PC-9 (cell line): ENCODE data around the gene MED16. TPM values are rescaled to one million over a fixed set of nuclear protein-coding genes. Genes with fewer than 3 reads are reported as not detected.

Source experiments
- BruUV-seq: library from RNA; stranded (reverse); fragments of 400-500 nt; replicated peaks from 2 replicates; lab custom pipeline; 2021; lab: Mats Ljungman, UMichigan
- CTCF ChIA-PET: fragments of 300-600 bp; sonication (Branson Sonifier 250); formaldehyde crosslinking; loops from one replicate; lab custom pipeline; 2022; ENCODE audit warnings: antibody characterized with exemption; lab: Charles Lee
- POLR2A ChIA-PET: fragments of 300-600 bp; sonication (Branson Sonifier 250); formaldehyde crosslinking; loops from one replicate; lab custom pipeline; 2022; ENCODE audit warnings: antibody characterized with exemption; ENCODE audit not compliant: unreplicated experiment; lab: Charles Lee
- DNase-seq, 2 experiments: peaks; one replicate each; pipeline versions ENCODE4 v3.0.0 to v3.0.0-alpha.2; 2015 to 2022; ENCODE audit warnings: mixed read lengths in 1 of 2
- H2AFZ ChIP-seq: fragments of 200-600 bp; sonication (generic); 2 replicates; pipeline ENCODE4 v1.8.1; 2017; ENCODE audit warnings: antibody characterized with exemption
- H3F3A ChIP-seq: fragments of 200-600 bp; sonication (generic); 2 replicates; pipeline ENCODE4 v1.8.1; 2017; ENCODE audit warnings: antibody characterized with exemption, mild to moderate bottlenecking, low read depth; ENCODE audit not compliant: insufficient read depth
- H3K27ac ChIP-seq: fragments of 200-600 bp; sonication (generic); 2 replicates; pipeline ENCODE4 v1.6.1; 2016; ENCODE audit warnings: mixed run types
- H3K27me3 ChIP-seq: fragments of 200-600 bp; sonication (generic); 2 replicates; pipeline ENCODE4 v1.6.1; 2016; ENCODE audit warnings: low read depth, mixed run types; ENCODE audit not compliant: insufficient read depth
- H3K36me3 ChIP-seq: fragments of 200-600 bp; sonication (generic); 2 replicates; pipeline ENCODE4 v1.6.1; 2016; ENCODE audit warnings: low read depth, mixed run types
- H3K4me1 ChIP-seq: fragments of 200-600 bp; sonication (generic); replicated peaks from 2 replicates; pipeline ENCODE4 v1.6.1; 2016; ENCODE audit warnings: mixed run types; ENCODE audit not compliant: insufficient read depth
- H3K4me2 ChIP-seq: fragments of 200-600 bp; sonication (generic); 2 replicates; pipeline ENCODE4 v1.6.1; 2017; ENCODE audit warnings: mixed run types
- H3K4me3 ChIP-seq: fragments of 200-600 bp; sonication (generic); 2 replicates; pipeline ENCODE4 v1.6.1; 2016; ENCODE audit warnings: mixed run types
- H3K79me2 ChIP-seq: fragments of 200-600 bp; sonication (generic); 2 replicates; pipeline ENCODE4 v1.6.1; 2017; ENCODE audit warnings: low read depth, mixed run types
- H3K9me2 ChIP-seq: fragments of 200-600 bp; sonication (generic); 2 replicates; pipeline ENCODE4 v1.8.1; 2017; ENCODE audit warnings: mild to moderate bottlenecking; ENCODE audit not compliant: insufficient read depth
- H3K9me3 ChIP-seq: fragments of 200-600 bp; sonication (generic); 2 replicates; pipeline ENCODE4 v1.8.1; 2016; ENCODE audit warnings: low read depth; ENCODE audit not compliant: insufficient read depth
- H4K20me1 ChIP-seq: fragments of 200-600 bp; sonication (generic); 2 replicates; pipeline ENCODE4 v1.8.1; 2017; ENCODE audit not compliant: insufficient read depth
- CTCF ChIP-seq: fragments of 200-600 bp; sonication (generic); conservative IDR thresholded peaks from 2 replicates; pipeline ENCODE4 v1.6.1; 2017; ENCODE audit warnings: mixed run types, antibody characterized with exemption, mild to moderate bottlenecking, moderate library complexity
- EZH2 ChIP-seq: fragments of 200-600 bp; sonication (generic); IDR thresholded peaks from 2 replicates; pipeline ENCODE4 v1.8.0; 2017; ENCODE audit warnings: antibody characterized with exemption, low read depth
- intact Hi-C: fragments of 100-400 bp; cut with micrococcal nuclease; formaldehyde crosslinking; loops from one replicate; pipeline ENCODE4 v1.10.0; 2022; ENCODE audit not compliant: unreplicated experiment
- total RNA-seq: library from RNA; stranded (reverse); gene quantifications from 2 replicates; pipeline ENCODE4 v1.2.3, GENCODE V29; 2021

MED16 gene
- total RNA-seq, 1 experiment from 2014 or later = 54.7 TPM

- Histone ChIP-seq H3K4me3 (no peak overlapping the region), H3K4me2 (no peak overlapping the region), H3K27me3 (0 out of 2 replicates have a peak, but pooled peaks cover 4% of the 10 kb centered on the region), H3K36me3 (no peaks in the 10 kb centered on the region), H3K27ac (no peak overlapping the region), H2AFZ (no peak overlapping the region), H3K9me3 (no peaks in the 10 kb centered on the region), H3K4me1 (peaks cover 6% of the 10 kb centered on the region), H3F3A (peaks cover 6% of the 10 kb centered on the region; the same call in 1 of the 2 replicates), H3K9me2 (no peaks in the 10 kb centered on the region), H3K79me2 (no peaks in the 10 kb centered on the region), H4K20me1 (no peaks in the 10 kb centered on the region)
- POLR2A ChIA-PET = no interaction called here
- TF ChIP-seq CTCF = no peak
- TF ChIP-seq EZH2 = no peak
- CTCF ChIA-PET = no interaction called here
- BruUV-seq = no TSS peak
- intact Hi-C loops = no loop called here
- no peak for DNase-seq
Observed at GRCh38 chr19:825897-826644, 66.9 kb downstream of the MED16 start.

- 0 out of 2 replicates have a peak, but pooled peaks cover 4% of the 10 kb centered on the region for H3K27me3 ChIP-seq
- no peak overlapping the region for H2AFZ ChIP-seq
- peaks cover 11% of the 10 kb centered on the region; the same call in 1 of the 2 replicates for H3F3A ChIP-seq
- no peak for DNase-seq
- H4K20me1 ChIP-seq = no peaks in the 10 kb centered on the region
- no peaks in the 10 kb centered on the region for H3K9me2 ChIP-seq
- peaks cover 6% of the 10 kb centered on the region for H3K4me1 ChIP-seq
- CTCF ChIA-PET = interaction anchor here (0.5 to 0.7 kb wide), 2 partner anchors 10 to 89 kb away, joined by 10 to 14 read pairs; no protein-coding TSS in a partner anchor
- H3K27ac ChIP-seq = no peak overlapping the region
- no peaks in the 10 kb centered on the region for H3K79me2 ChIP-seq
- BruUV-seq = no TSS peak
- TF ChIP-seq EZH2 (no peak), CTCF (no peak)
- no peaks in the 10 kb centered on the region for H3K9me3 ChIP-seq
- H3K4me2 ChIP-seq = no peak overlapping the region
- POLR2A ChIA-PET = no interaction called here
- H3K36me3 ChIP-seq = no peaks in the 10 kb centered on the region
- intact Hi-C loops = no loop called here
- no peak overlapping the region for H3K4me3 ChIP-seq
Observed at GRCh38 chr19:824885-825284, 68.1 kb downstream of the MED16 start.

GRCh38 chr19:823565-824121 is 69.3 kb downstream of the MED16 start:
- intact Hi-C loops = no loop called here
- H3K79me2 ChIP-seq = no peaks in the 10 kb centered on the region
- H4K20me1 ChIP-seq = no peaks in the 10 kb centered on the region
- no peak overlapping the region for H2AFZ ChIP-seq
- no peaks in the 10 kb centered on the region for H3K27me3 ChIP-seq
- peaks cover 14% of the 10 kb centered on the region; the same call in 1 of the 2 replicates for H3F3A ChIP-seq
- H3K4me3 ChIP-seq = no peak overlapping the region
- peak in 1 of 2 experiments; percentile 39 for DNase-seq
- no peaks in the 10 kb centered on the region for H3K9me2 ChIP-seq
- no peaks in the 10 kb centered on the region for H3K9me3 ChIP-seq
- no peak overlapping the region for H3K27ac ChIP-seq
- TF ChIP-seq EZH2 (no peak), CTCF (no peak)
- H3K36me3 ChIP-seq = no peaks in the 10 kb centered on the region
- peaks cover 6% of the 10 kb centered on the region for H3K4me1 ChIP-seq
- ChIA-PET POLR2A (no interaction called here), CTCF (no interaction called here)
- no TSS peak for BruUV-seq
- peak overlapping the region; percentile 38; the same call in 1 of the 2 replicates for H3K4me2 ChIP-seq
